CD14-positive monocyte (primary cell): ENCODE results near the gene ZNF536. TPM values are rescaled to one million over a fixed set of nuclear protein-coding genes. Genes with fewer than 3 reads are reported as not detected.

Experiments used
- DNase-seq, 3 donors: peaks; one replicate each; pipeline ENCODE4 v3.0.0-alpha.2; 2011 to 2022
- H2AFZ ChIP-seq: 2 replicates; pipeline ENCODE4 v1.6.0; 2012; ENCODE audit warnings: mild to moderate bottlenecking, low read depth, low read length, inconsistent platforms; ENCODE audit not compliant: insufficient read depth, poor library complexity, severe bottlenecking
- H3K27ac ChIP-seq, 2 donors: 1 replicate in 1 of 2; 2 replicates in 1 of 2; pipeline ENCODE4 v1.5.1; 2012 to 2013; ENCODE audit warnings: low read length in 2 of 2, control low read depth in 1 of 2, inconsistent platforms in 1 of 2, low read depth in 1 of 2, mild to moderate bottlenecking in 1 of 2
- H3K27me3 ChIP-seq, 2 donors: one replicate each; pipeline versions ENCODE4 v1.6.0 to v1.6.1; 2011 to 2013; ENCODE audit warnings: low read length in 2 of 2; ENCODE audit not compliant: control insufficient read depth in 2 of 2, insufficient read depth in 2 of 2
- H3K36me3 ChIP-seq, 2 donors: replicated peaks in 1 of 2; 1 replicate in 1 of 2; 2 replicates in 1 of 2; pipeline versions ENCODE4 v1.5.1 to v1.6.1; 2012 to 2013; ENCODE audit warnings: low read length in 2 of 2, control low read depth in 1 of 2, inconsistent platforms in 1 of 2, mild to moderate bottlenecking in 1 of 2; ENCODE audit not compliant: insufficient read depth in 2 of 2, control insufficient read depth in 1 of 2
- H3K4me1 ChIP-seq, 2 donors: 1 replicate in 1 of 2; 2 replicates in 1 of 2; pipeline versions ENCODE4 v1.5.1 to v1.6.1; 2012 to 2013; ENCODE audit warnings: low read length in 2 of 2, control low read depth in 1 of 2, inconsistent platforms in 1 of 2, mild to moderate bottlenecking in 1 of 2, moderate library complexity in 1 of 2; ENCODE audit not compliant: insufficient read depth in 2 of 2, control insufficient read depth in 1 of 2
- H3K4me2 ChIP-seq: replicated peaks from 2 replicates; pipeline ENCODE3; 2012; ENCODE audit warnings: low read length, moderate library complexity, mild to moderate bottlenecking; ENCODE audit not compliant: poor library complexity, severe bottlenecking; ENCODE audit errors: extremely low read depth
- H3K4me3 ChIP-seq, 3 experiments: fragments of 200-600 bp in 1 of 3; sonication (generic) in 1 of 3; replicated peaks in 1 of 3; 1 replicate in 2 of 3; 2 replicates in 1 of 3; pipeline ENCODE4 v1.5.1; 2011 to 2013; ENCODE audit warnings: low read length in 3 of 3, mild to moderate bottlenecking in 3 of 3, control low read depth in 2 of 3, low read depth in 2 of 3, inconsistent platforms in 1 of 3, moderate library complexity in 1 of 3
- H3K79me2 ChIP-seq: 2 replicates; pipeline ENCODE4 v1.6.0; 2012; ENCODE audit warnings: mild to moderate bottlenecking, control low read depth, inconsistent platforms, low read length, moderate library complexity; ENCODE audit not compliant: insufficient read depth
- H3K9ac ChIP-seq: 2 replicates; pipeline ENCODE4 v1.6.0; 2017; ENCODE audit warnings: low read length, mild to moderate bottlenecking; ENCODE audit not compliant: insufficient read depth, poor library complexity, severe bottlenecking
- H3K9me3 ChIP-seq, 2 donors: replicated peaks in 1 of 2; 1 replicate in 1 of 2; 2 replicates in 1 of 2; pipeline versions ENCODE4 v1.5.1 to v1.6.1; 2012 to 2013; ENCODE audit warnings: low read length in 2 of 2, control low read depth in 1 of 2; ENCODE audit not compliant: control insufficient read depth in 1 of 2, insufficient read depth in 1 of 2
- H4K20me1 ChIP-seq: 2 replicates; pipeline ENCODE4 v1.6.0; 2012; ENCODE audit warnings: mild to moderate bottlenecking, low read length, control low read depth, moderate library complexity; ENCODE audit not compliant: insufficient read depth
- H3K27ac Mint-ChIP-seq, 7 donors: one replicate each; pipeline ENCODE4 v1.8.0; 2020; ENCODE audit warnings: mild to moderate bottlenecking in 7 of 7, mixed read lengths in 7 of 7, moderate library complexity in 6 of 7, inconsistent platforms in 2 of 7
- H3K27me3 Mint-ChIP-seq, 3 donors: one replicate each; pipeline ENCODE4 v1.8.0; 2021 to 2022; ENCODE audit warnings: low read depth in 3 of 3, mild to moderate bottlenecking in 3 of 3, mixed read lengths in 3 of 3, moderate library complexity in 3 of 3, inconsistent platforms in 1 of 3
- H3K36me3 Mint-ChIP-seq, 2 donors: one replicate each; pipeline ENCODE4 v1.8.0; 2020; ENCODE audit warnings: mixed read lengths in 2 of 2, inconsistent platforms in 1 of 2, mild to moderate bottlenecking in 1 of 2
- H3K4me1 Mint-ChIP-seq: one replicate; pipeline ENCODE4 v1.8.0; 2020; ENCODE audit warnings: mild to moderate bottlenecking, mixed read lengths
- H3K4me3 Mint-ChIP-seq, 2 donors: one replicate each; pipeline ENCODE4 v1.8.0; 2020; ENCODE audit warnings: mild to moderate bottlenecking in 2 of 2, mixed read lengths in 2 of 2, moderate library complexity in 1 of 2
- H3K9me3 Mint-ChIP-seq, 7 donors: one replicate each; pipeline ENCODE4 v1.8.0; 2020 to 2022; ENCODE audit warnings: mixed read lengths in 7 of 7, mild to moderate bottlenecking in 6 of 7, moderate library complexity in 6 of 7, inconsistent platforms in 2 of 7
- CTCF ChIP-seq: fragments of 200-600 bp; IDR thresholded peaks from one replicate; pipeline ENCODE4 v1.8.0; 2022; ENCODE audit warnings: antibody characterized with exemption, mild to moderate bottlenecking
- WGBS: methylation state at CpG from one replicate; pipeline ENCODE4 v1.1.5; 2013; ENCODE audit warnings: missing lambda C conversion rate; ENCODE audit not compliant: insufficient coverage; 5-methylcytosine and 5-hydroxymethylcytosine counted together
- intact Hi-C, 2 donors: fragments of 100-400 bp; cut with micrococcal nuclease; formaldehyde crosslinking; loops; one replicate each; pipeline versions ENCODE4 v1.15.0 to v1.15.1; 2023
- polyA plus RNA-seq, 3 donors: library from polyadenylated mRNA; depleted of rRNA in 1 of 3; unstranded in 2 of 3; stranded (reverse) in 1 of 3; fragments of 300-500 nt in 2 of 3; fragments of >200 nt in 1 of 3; fragmentation: Illumina TruSeq in 2 of 3; gene quantifications; 1 replicate in 2 of 3; 2 replicates in 1 of 3; pipeline ENCODE4 v1.2.3, GENCODE V29; 2012 to 2021

The ZNF536 gene
- polyA plus RNA-seq, 3 donors, result not detected

- Mint-ChIP-seq H3K4me1 (no peaks in the 10 kb centered on the region), H3K4me3 (no peak overlapping the region), H3K9me3 (peaks cover 0 to 4% (median 1%) of the 10 kb centered on the region in 7 donors), H3K36me3 (no peaks in the 10 kb centered on the region), H3K27me3 (peaks cover 0 to 15% (median 2%) of the 10 kb centered on the region in 3 donors), H3K27ac (no peak overlapping the region)
- Histone ChIP-seq H3K4me1 (no peaks in the 10 kb centered on the region), H3K9ac (no peak overlapping the region), H3K9me3 (no peaks in the 10 kb centered on the region), H4K20me1 (no peaks in the 10 kb centered on the region), H3K27me3 (peaks cover 0 to 2% of the 10 kb centered on the region in 2 donors), H3K4me2 (no peak overlapping the region), H2AFZ (no peak overlapping the region), H3K27ac (no peak overlapping the region), H3K36me3 (no peaks in the 10 kb centered on the region), H3K79me2 (no peaks in the 10 kb centered on the region), H3K4me3 (no peak overlapping the region)
- no peak for TF ChIP-seq CTCF
- intact Hi-C loops, result no loop called here
- no peak for DNase-seq
- 83% methylated on average over 10 of the region's 11 CpGs for WGBS
Observed at GRCh38 chr19:30593975-30594745, 222.0 kb downstream of the ZNF536 start.

GRCh38 chr19:30596268-30596667, 224.1 kb downstream of the ZNF536 start:
- no peak for DNase-seq
- no peak overlapping the region for H3K27ac Mint-ChIP-seq
- H3K36me3 Mint-ChIP-seq, result no peaks in the 10 kb centered on the region
- H3K27me3 ChIP-seq, result peaks cover 0 to 2% of the 10 kb centered on the region in 2 donors
- peaks cover 0 to 15% (median 2%) of the 10 kb centered on the region in 3 donors for H3K27me3 Mint-ChIP-seq
- H3K36me3 ChIP-seq, result no peaks in the 10 kb centered on the region
- no peaks in the 10 kb centered on the region for H3K9me3 ChIP-seq
- no peaks in the 10 kb centered on the region for H4K20me1 ChIP-seq
- no peak overlapping the region for H3K9ac ChIP-seq
- intact Hi-C loops, result no loop called here
- H3K4me3 ChIP-seq, result no peak overlapping the region
- H3K4me2 ChIP-seq, result no peak overlapping the region
- no peaks in the 10 kb centered on the region for H3K79me2 ChIP-seq
- no peak for TF ChIP-seq CTCF
- H3K4me1 Mint-ChIP-seq, result no peaks in the 10 kb centered on the region
- WGBS, result no CpG with 5 or more reads among the region's 6 CpGs
- H3K4me3 Mint-ChIP-seq, result no peak overlapping the region
- H3K4me1 ChIP-seq, result no peaks in the 10 kb centered on the region
- peaks cover 0 to 4% (median 2%) of the 10 kb centered on the region in 7 donors for H3K9me3 Mint-ChIP-seq
- H2AFZ ChIP-seq, result no peak overlapping the region
- H3K27ac ChIP-seq, result no peak overlapping the region
